Retina (tissue), 1 donor: Measurements from ENCODE around the gene TMEM184C.

Experiments used
- DNase-seq: peaks from one replicate; pipeline ENCODE4 v3.0.0-alpha.2; 2016

TMEM184C gene

GRCh38 chr4:147617173-147617840 lies at the start of gene TMEM184C:
Gene TMEM184C (plus strand): TSS chr4:147617397. CDS start chr4:147617957, 560 bp downstream.
- peak; percentile 98 for DNase-seq

- no peak for DNase-seq
These were observed 46.6 kb upstream of the TMEM184C start for GRCh38 chr4:147570616-147571015.

GRCh38 chr4:147571036-147571770 lies 46.0 kb upstream of the TMEM184C start:
- no peak for DNase-seq

- DNase-seq, result no peak
These were observed 41.1 kb upstream of the TMEM184C start for GRCh38 chr4:147576084-147576483.

GRCh38 chr4:147578051-147578476 lies 39.1 kb upstream of the TMEM184C start:
- no peak for DNase-seq

- DNase-seq, result no peak
These were observed 38.6 kb upstream of the TMEM184C start for GRCh38 chr4:147578593-147578992.

GRCh38 chr4:147580396-147580795 lies 36.8 kb upstream of the TMEM184C start:
- DNase-seq, result no peak

GRCh38 chr4:147581606-147582350 lies 35.4 kb upstream of the TMEM184C start:
- DNase-seq, result no peak

GRCh38 chr4:147582386-147583060 lies 34.7 kb upstream of the TMEM184C start:
- DNase-seq, result no peak

- DNase-seq, result no peak
These were observed 33.3 kb upstream of the TMEM184C start for GRCh38 chr4:147583876-147584275.

- DNase-seq, result no peak
These were observed 31.2 kb upstream of the TMEM184C start for GRCh38 chr4:147586032-147586431.

GRCh38 chr4:147586637-147587036 lies 30.6 kb upstream of the TMEM184C start:
- peak; percentile 28 for DNase-seq

GRCh38 chr4:147587041-147587440 lies 30.2 kb upstream of the TMEM184C start:
- peak; percentile 19 for DNase-seq

- peak; percentile 7 for DNase-seq
These were observed 27.6 kb upstream of the TMEM184C start for GRCh38 chr4:147589586-147589985.

GRCh38 chr4:147590249-147590920 lies 26.8 kb upstream of the TMEM184C start:
- DNase-seq, result peak; percentile 71

- no peak for DNase-seq
These were observed 26.1 kb upstream of the TMEM184C start for GRCh38 chr4:147591106-147591505.

GRCh38 chr4:147594107-147594506 lies 23.1 kb upstream of the TMEM184C start:
- no peak for DNase-seq

- DNase-seq, result no peak
These were observed 22.6 kb upstream of the TMEM184C start for GRCh38 chr4:147594578-147594977.

- DNase-seq, result no peak
These were observed 20.8 kb upstream of the TMEM184C start for GRCh38 chr4:147596377-147596776.

GRCh38 chr4:147596981-147597380 lies 20.2 kb upstream of the TMEM184C start:
- DNase-seq, result no peak

- DNase-seq, result no peak
These were observed 19.6 kb upstream of the TMEM184C start for GRCh38 chr4:147597561-147597960.

GRCh38 chr4:147599206-147599605 lies 18.0 kb upstream of the TMEM184C start:
- no peak for DNase-seq
